Esophagus (tissue), 2 donors: ENCODE measurements around the gene ZBTB49. TPM values are rescaled to one million over a fixed set of nuclear protein-coding genes. Genes with fewer than 3 reads are reported as not detected.

Experiments
- H3K27ac ChIP-seq, 2 donors: one replicate each; pipeline ENCODE4 v1.5.1; 2013; ENCODE audit warnings: low read depth in 2 of 2, mild to moderate bottlenecking in 2 of 2, inconsistent platforms in 1 of 2, low read length in 1 of 2, moderate library complexity in 1 of 2
- H3K27me3 ChIP-seq, 2 donors: one replicate each; pipeline ENCODE4 v1.6.1; 2013; ENCODE audit warnings: low read length in 2 of 2, control low read depth in 1 of 2, mild to moderate bottlenecking in 1 of 2; ENCODE audit not compliant: insufficient read depth in 2 of 2, control insufficient read depth in 1 of 2
- H3K36me3 ChIP-seq, 2 donors: one replicate each; pipeline ENCODE4 v1.6.1; 2013; ENCODE audit warnings: low read length in 1 of 2; ENCODE audit not compliant: control insufficient read depth in 2 of 2, insufficient read depth in 2 of 2
- H3K4me1 ChIP-seq, 2 donors: one replicate each; pipeline ENCODE4 v1.6.1; 2013; ENCODE audit warnings: low read length in 1 of 2; ENCODE audit not compliant: control insufficient read depth in 2 of 2, insufficient read depth in 2 of 2
- H3K4me3 ChIP-seq, 2 donors: one replicate each; pipeline ENCODE4 v1.5.1; 2013; ENCODE audit warnings: low read length in 2 of 2, mild to moderate bottlenecking in 2 of 2, low read depth in 1 of 2, moderate library complexity in 1 of 2
- H3K9me3 ChIP-seq, 2 donors: one replicate each; pipeline ENCODE4 v1.6.1; 2013; ENCODE audit warnings: mild to moderate bottlenecking in 2 of 2, low read depth in 1 of 2, low read length in 1 of 2, moderate library complexity in 1 of 2; ENCODE audit not compliant: control insufficient read depth in 2 of 2, insufficient read depth in 1 of 2
- WGBS, 2 donors: extraction: QIAGEN DNeasy Blood & Tissue Kit; methylation state at CpG; one replicate each; pipeline ENCODE4 v1.1.7; 2013; 5-methylcytosine and 5-hydroxymethylcytosine counted together
- polyA plus RNA-seq, 2 donors: library from polyadenylated mRNA; stranded (reverse); fragments of 200-250 nt; gene quantifications; one replicate each; pipeline ENCODE4 v1.2.3, GENCODE V29; 2013
- donor health status: healthy with polysubstance abuse.
- donor health status: Bipolar disorder and iron deficiency.

ZBTB49 gene
- polyA plus RNA-seq, 2 donors: 1.5 to 2.0 TPM

- H3K9me3 ChIP-seq: no peaks in the 10 kb centered on the region
- no peak overlapping the region for H3K4me3 ChIP-seq
- H3K27me3 ChIP-seq: no peaks in the 10 kb centered on the region
- no peak overlapping the region for H3K27ac ChIP-seq
- WGBS, 2 donors: 85 to 91% methylated on average over 10 of the region's 10 CpGs
- H3K36me3 ChIP-seq: peaks cover 14 to 22% of the 10 kb centered on the region in 2 donors
- no peaks in the 10 kb centered on the region for H3K4me1 ChIP-seq
Observed at GRCh38 chr4:4271912-4272311, 18.1 kb upstream of the ZBTB49 start.

- H3K27ac ChIP-seq: no peak overlapping the region
- H3K4me3 ChIP-seq: no peak overlapping the region
- H3K27me3 ChIP-seq: no peaks in the 10 kb centered on the region
- WGBS, 2 donors: 94 to 95% methylated on average over 14 of the region's 14 CpGs
- H3K4me1 ChIP-seq: no peaks in the 10 kb centered on the region
- peaks cover 22 to 36% of the 10 kb centered on the region in 2 donors for H3K36me3 ChIP-seq
- no peaks in the 10 kb centered on the region for H3K9me3 ChIP-seq
Observed at GRCh38 chr4:4274226-4274625, 15.8 kb upstream of the ZBTB49 start.

- no peaks in the 10 kb centered on the region for H3K9me3 ChIP-seq
- H3K4me1 ChIP-seq: no peaks in the 10 kb centered on the region
- no peak overlapping the region for H3K27ac ChIP-seq
- H3K36me3 ChIP-seq: peaks cover 22 to 30% of the 10 kb centered on the region in 2 donors
- 79% methylated on average over 6 of the region's 6 CpGs for WGBS, 2 donors
- H3K27me3 ChIP-seq: no peaks in the 10 kb centered on the region
- H3K4me3 ChIP-seq: no peak overlapping the region
Observed at GRCh38 chr4:4277531-4277930, 12.5 kb upstream of the ZBTB49 start.

DNA sequence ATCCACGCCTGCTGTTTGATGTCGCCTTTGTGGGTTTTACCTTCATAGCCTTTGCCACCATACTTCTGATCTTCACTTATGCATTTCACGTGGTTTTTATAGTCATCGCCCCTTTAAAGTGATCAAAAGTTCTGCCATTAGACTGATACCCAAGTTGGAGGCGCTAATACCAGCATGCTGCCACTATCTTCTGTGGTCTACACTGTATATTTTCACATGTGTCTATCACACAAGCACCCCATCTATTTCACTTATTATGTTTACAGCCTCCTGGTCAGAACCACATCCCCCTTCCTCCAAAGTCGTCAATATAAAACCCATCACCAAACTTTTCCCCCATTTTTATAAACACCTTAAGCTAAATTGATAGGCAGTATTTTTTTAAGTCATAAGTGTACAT is 8.3 kb upstream of the ZBTB49 start:
- WGBS, 2 donors: 85 to 86% methylated on average over 6 of the region's 6 CpGs
- Histone ChIP-seq H3K27me3 (no peaks in the 10 kb centered on the region), H3K27ac (no peak overlapping the region), H3K4me3 (no peak overlapping the region), H3K9me3 (no peaks in the 10 kb centered on the region), H3K4me1 (peaks cover 0 to 5% of the 10 kb centered on the region in 2 donors), H3K36me3 (peaks cover 13 to 24% of the 10 kb centered on the region in 2 donors)

- Histone ChIP-seq H3K4me3 (no peak overlapping the region), H3K27me3 (no peaks in the 10 kb centered on the region), H3K4me1 (peaks cover 0 to 12% of the 10 kb centered on the region in 2 donors), H3K27ac (no peak overlapping the region), H3K9me3 (no peaks in the 10 kb centered on the region), H3K36me3 (peaks cover 2 to 9% of the 10 kb centered on the region in 2 donors)
- WGBS, 2 donors: 76 to 77% methylated on average over 11 of the region's 11 CpGs
Observed at GRCh38 chr4:4284827-4285618, 5.0 kb upstream of the ZBTB49 start.

- H3K27me3 ChIP-seq: no peaks in the 10 kb centered on the region
- H3K4me1 ChIP-seq: peaks cover 0 to 12% of the 10 kb centered on the region in 2 donors
- peaks cover 2 to 4% of the 10 kb centered on the region in 2 donors for H3K36me3 ChIP-seq
- H3K4me3 ChIP-seq: no peak overlapping the region
- H3K27ac ChIP-seq: no peak overlapping the region
- no peaks in the 10 kb centered on the region for H3K9me3 ChIP-seq
Observed at GRCh38 chr4:4288098-4288497, 2.0 kb upstream of the ZBTB49 start.

- no peak overlapping the region for H3K27ac ChIP-seq
- no peaks in the 10 kb centered on the region for H3K9me3 ChIP-seq
- H3K36me3 ChIP-seq: peaks cover 2 to 4% of the 10 kb centered on the region in 2 donors
- H3K4me1 ChIP-seq: peaks cover 0 to 12% of the 10 kb centered on the region in 2 donors
- H3K27me3 ChIP-seq: no peaks in the 10 kb centered on the region
- peak overlapping the region; percentile 86 to 93 for H3K4me3 ChIP-seq
- 20 to 29% methylated on average over 3 of the region's 3 CpGs for WGBS, 2 donors
Observed at GRCh38 chr4:4289055-4289454, 996 bp upstream of the ZBTB49 start.

DNA sequence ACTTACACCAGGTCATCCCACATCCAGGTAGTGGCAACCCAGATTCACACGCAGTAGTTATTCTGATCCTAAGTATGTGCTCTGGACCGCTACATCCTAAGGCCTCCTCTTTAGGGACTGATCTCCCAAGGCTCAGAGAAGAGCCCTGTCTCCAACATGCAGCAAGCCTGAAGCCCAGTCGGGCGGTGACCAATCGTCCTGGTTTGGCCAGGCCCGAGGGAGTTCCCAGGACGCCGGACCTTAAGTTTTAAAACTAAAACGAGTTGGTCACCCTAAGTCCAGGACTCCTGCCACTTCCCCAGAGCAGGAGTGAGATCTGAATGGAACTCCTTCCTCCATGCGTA is 482 bp upstream of the ZBTB49 start:
- peaks cover 0 to 12% of the 10 kb centered on the region in 2 donors for H3K4me1 ChIP-seq
- peaks cover 2 to 4% of the 10 kb centered on the region in 2 donors for H3K36me3 ChIP-seq
- peak overlapping the region; percentile 86 to 93 for H3K4me3 ChIP-seq
- H3K27ac ChIP-seq: peak overlapping the region in 1 of 2 donors; percentile 66
- WGBS, 2 donors: 1% methylated on average over 10 of the region's 10 CpGs
- no peaks in the 10 kb centered on the region for H3K27me3 ChIP-seq
- H3K9me3 ChIP-seq: no peaks in the 10 kb centered on the region

DNA sequence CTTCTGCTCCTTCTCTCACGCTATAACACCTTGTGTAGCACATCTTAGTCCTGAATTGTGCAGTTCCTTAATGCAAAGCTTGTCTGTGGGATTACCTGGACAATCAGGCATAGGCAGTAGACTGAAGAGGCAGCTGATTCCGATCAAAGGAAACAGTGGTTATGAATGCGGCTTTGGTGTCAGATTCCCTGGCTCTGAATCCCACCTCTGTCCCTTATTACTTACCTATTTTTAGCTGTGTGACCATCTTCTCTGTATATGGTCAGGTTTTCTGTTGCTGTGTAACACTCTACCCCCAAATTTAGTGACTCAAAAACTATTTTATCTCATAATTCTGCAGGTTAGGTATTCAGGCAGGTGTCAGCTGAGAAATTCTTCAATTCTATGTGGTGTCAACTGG is 3.2 kb downstream of the ZBTB49 start:
- H3K27me3 ChIP-seq: no peaks in the 10 kb centered on the region
- peaks cover 0 to 6% of the 10 kb centered on the region in 2 donors for H3K4me1 ChIP-seq
- WGBS, 2 donors: 97 to 99% methylated on average over 3 of the region's 3 CpGs
- H3K4me3 ChIP-seq: no peak overlapping the region
- no peaks in the 10 kb centered on the region for H3K9me3 ChIP-seq
- H3K27ac ChIP-seq: no peak overlapping the region
- no peaks in the 10 kb centered on the region for H3K36me3 ChIP-seq

- H3K4me1 ChIP-seq: no peaks in the 10 kb centered on the region
- no peak overlapping the region for H3K4me3 ChIP-seq
Observed at GRCh38 chr4:4296283-4296846, 6.3 kb downstream of the ZBTB49 start.

More at GRCh38 chr4:4296283-4296846, 6.3 kb downstream of the ZBTB49 start:
- H3K27me3 ChIP-seq: no peaks in the 10 kb centered on the region
- H3K36me3 ChIP-seq: peaks cover 0 to 7% of the 10 kb centered on the region in 2 donors
- no peak overlapping the region for H3K27ac ChIP-seq
- no peaks in the 10 kb centered on the region for H3K9me3 ChIP-seq
- 94 to 97% methylated on average over 5 of the region's 5 CpGs for WGBS, 2 donors
